DMS153 treated with DMSO at 0.1 percent for 48 hours (cell line): ENCODE measurements around the gene ZNF181.
"Not testable (repeated sequence)": the region's sequence is repeated elsewhere in the genome, so short reads cannot be mapped to it uniquely, and the experiment has no call there.

ENCODE experiments used
- DNase-seq: peaks from one replicate; lab custom pipeline; 2025; ENCODE audit not compliant: unreplicated experiment; lab: John Stamatoyannopoulos, UW

ZNF181 gene

DNA sequence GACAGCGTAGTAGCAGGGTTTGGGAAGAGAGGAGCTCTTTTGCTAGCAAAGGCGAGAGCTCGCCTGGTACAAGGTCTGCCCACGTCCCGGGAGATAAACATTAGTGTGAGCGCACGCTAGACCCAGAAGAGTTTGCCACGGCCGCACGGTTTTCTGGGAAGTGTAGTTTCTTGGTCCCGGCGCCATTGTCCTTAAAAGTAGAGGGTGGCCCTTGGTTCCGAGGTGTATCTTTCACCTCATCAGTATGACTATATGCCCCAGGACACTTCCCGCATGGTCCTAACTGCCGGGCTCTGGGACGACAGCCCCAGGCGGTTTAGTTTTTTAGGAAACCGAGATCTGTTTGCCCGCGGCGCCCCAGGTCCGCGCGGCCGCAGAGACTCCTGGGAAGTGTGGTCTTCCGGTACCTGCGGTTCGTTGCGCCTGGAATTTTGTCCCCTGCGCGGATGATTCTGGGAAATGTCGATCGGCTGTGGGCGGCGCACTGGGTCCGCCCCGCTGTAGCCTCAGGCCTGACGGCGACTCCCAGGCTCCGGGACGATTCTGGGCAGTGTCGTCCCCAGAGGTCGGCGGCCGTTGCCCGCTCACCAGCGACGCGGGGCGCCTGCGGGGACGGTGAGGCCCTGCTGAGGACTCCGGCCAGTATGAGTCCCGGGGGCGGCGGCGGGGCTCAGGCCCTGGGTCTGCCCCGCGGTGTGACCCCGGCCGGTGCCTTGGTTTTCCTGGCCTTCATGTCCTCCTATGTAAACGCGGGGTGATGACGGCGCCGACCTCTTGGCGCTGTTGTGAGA is at the start of gene ZNF181:
TSS of gene ZNF181 (plus strand) at position 498 of the 791 bp plus-strand sequence. CDS start 795 bp downstream, outside the sequence.
- DNase-seq, result peak; percentile 90

DNA sequence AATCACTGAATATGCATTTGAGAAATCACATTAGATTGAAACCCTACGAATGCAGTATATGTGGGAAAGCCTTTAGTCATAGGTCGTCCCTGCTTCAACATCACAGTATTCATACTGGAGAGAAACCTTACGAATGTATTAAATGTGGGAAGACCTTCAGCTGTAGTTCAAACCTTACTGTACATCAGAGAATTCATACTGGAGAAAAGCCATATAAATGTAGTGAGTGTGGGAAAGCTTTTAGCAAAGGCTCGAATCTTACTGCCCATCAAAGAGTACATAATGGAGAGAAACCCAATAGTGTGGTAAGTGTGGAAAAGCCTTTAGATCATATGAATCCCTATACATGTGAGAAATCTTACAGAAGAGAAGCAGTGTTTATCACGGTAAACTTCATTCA is 48.8 kb upstream of the ZNF181 start:
- not testable (repeated sequence) for DNase-seq

DNA sequence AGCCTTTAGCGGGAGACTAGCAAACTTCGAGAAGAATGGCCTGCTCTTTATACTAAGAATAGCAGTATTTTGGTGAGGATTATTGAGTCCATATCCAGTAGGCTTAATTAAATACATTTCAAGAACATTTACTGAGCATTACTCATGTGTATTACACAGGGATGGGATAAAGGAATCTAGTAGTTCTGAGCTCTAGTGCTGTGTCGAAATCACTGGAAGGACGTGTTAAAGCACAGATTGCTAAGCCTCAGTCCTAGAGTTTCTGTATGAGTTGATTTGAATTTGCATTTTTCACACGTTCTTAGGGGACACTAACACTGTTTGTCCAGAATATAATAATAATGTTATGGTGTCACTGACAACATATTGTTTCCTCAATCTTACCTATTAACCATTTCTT is 47.6 kb upstream of the ZNF181 start:
- no peak for DNase-seq

GRCh38 chr19:34687348-34687747 is 46.7 kb upstream of the ZNF181 start:
- no peak for DNase-seq

GRCh38 chr19:34688592-34688991 is 45.5 kb upstream of the ZNF181 start:
- no peak for DNase-seq

DNA sequence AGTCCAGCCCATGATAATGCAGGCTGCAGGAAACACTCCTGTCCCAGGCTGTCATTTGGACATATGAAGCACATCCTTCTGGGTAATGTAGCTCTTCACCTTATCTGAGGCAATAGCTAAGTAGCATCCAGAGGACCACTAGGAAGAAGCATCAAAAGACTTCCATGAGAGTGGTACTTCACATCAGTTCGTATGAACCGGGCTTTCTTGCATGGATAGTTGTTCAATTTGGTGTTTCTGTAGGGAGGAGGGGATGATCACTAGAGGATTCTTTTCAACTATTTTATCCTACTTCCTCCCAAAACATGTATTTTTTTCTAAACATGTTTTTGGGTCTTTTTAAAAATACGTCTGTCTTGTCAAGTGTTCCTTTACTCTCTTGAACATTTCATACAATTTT is 43.7 kb upstream of the ZNF181 start:
- no peak for DNase-seq

DNA sequence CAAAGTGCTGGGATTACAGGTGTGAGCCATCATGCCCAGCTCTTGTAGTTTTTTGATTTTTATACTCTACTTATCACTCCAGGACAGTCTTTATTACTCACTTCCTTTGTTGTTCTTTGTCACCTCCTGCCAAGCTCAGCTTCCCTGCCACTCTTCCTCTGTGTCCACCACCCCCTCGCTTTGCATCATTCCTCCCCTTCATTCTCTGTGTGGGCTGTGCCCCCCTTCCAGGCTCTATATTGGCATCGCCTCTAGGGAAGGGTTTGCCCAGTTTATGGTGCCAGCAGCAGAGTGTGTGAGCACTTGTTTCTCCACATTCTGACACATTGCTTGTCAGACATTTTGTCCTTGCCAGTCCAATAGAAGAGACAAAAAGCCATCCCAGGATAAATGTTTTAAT is 41.5 kb upstream of the ZNF181 start:
- DNase-seq, result no peak

GRCh38 chr19:34707661-34708060 is 26.4 kb upstream of the ZNF181 start:
- DNase-seq, result no peak

DNA sequence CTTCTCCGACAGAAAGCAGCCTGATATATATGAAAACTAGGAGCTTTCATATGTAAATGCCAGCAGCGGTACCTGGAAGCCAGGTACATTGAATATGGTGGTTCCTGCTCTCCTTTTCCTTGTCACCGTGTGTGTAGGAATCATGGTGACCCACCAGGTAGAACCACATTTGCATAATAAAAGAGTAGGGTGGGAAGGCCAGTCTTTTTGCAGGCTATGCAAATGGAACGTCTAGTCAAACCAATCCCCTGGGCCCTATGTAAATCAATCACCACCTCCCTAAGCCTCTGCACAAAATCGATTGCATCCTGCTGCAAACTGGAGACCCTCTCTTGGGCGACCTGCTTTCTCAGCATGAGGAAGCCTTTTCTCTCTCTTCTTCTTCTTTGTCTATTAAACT is 22.2 kb upstream of the ZNF181 start:
- no peak for DNase-seq

- peak; percentile 70 for DNase-seq
These were observed 21.4 kb upstream of the ZNF181 start for GRCh38 chr19:34712395-34713261.

- no peak for DNase-seq
These were observed 20.8 kb upstream of the ZNF181 start for GRCh38 chr19:34713262-34713637.

- DNase-seq, result no peak
These were observed 18.7 kb upstream of the ZNF181 start for GRCh38 chr19:34715357-34715756.

DNA sequence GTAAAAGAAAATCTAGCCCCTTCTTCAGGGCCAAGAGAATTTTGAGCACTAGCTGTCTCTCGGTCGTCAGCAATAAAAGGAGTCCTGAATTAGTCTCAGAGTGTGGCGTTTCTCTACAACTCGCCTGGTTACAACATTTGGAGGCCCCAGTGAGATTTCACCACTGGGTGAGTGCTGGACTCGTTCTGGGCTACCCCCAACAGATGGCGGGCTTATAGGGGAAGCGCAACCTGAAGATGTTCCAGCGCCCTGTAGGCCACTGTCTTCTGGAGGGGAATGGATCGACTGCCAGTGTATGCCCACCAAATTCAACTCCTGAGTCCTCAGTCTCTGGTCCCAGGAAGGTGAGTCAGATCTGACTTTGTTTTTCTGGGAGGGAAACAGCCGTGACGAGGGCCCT is 11.7 kb upstream of the ZNF181 start:
- DNase-seq, result no peak

GRCh38 chr19:34725400-34725799 is 8.6 kb upstream of the ZNF181 start:
- no peak for DNase-seq

DNA sequence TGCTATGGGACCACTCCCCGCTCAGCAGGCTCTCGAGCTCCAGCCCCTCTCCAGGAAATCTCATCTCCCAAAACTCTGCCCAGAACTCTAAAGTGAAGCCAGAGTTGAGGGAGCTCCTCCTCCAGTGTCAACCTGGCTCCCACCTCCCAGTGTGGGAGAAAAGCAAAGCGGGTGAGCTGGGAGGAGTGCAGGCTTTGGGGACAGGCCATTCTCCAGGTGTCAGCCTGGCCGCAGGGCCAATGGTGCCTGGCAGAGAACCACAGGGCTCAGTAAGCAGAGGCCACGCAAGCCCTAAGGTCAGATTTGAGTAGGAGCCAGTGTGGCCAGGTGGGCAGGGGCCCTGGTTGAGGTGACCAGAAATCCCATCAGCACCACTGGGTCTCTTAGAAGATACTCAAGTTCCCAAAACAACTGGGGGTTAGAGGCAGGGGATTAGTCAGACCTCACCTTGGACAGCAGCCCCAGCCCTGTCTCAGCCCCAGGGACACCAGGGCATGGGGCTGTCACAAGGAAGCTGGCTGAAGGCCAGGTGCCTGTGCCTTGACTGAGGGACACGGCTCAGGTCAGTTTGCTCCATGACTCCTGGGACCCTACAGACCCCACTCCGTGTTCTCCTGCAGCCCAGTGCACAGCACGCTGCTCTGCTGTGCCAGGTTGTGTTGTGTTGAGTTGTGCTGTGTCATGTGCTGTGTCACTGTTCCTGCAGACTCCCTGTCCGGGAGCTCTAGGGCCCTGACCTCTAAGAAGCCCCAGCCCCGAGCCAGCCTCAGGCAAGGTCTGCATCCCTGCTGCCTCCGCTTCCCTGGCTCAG is 2.8 kb upstream of the ZNF181 start:
- DNase-seq, result no peak

- DNase-seq, result no peak
These were observed 2.1 kb upstream of the ZNF181 start for GRCh38 chr19:34731964-34732363.

DNA sequence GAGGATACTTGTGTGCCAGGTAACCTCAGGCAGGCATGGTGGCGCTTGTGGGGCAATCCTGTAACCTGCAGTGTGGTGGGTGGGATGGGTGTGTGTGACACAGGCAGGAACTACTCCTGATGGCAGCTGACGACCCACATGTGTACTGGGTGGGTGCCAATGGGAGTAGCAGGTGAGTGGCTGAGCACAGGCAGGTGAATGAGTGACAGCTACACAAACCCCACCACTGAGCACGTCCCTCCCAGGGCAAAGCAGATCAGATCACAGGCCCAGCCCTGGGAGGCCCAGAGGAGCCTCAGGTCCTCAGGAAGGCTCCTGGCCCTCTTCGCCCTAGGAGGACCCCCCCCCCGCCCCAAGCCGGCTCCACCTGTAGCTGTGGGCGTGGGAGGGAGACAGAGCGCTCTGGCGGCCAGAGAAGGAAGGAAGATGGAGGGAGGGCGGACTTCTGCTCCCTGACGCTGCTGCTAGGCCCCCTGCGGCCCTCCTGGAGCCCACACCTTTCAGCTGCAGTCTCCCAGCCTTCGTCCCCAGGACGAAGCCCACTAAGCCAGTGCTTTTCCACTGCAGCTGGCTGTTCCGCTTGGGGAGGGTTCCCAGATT is 1.3 kb upstream of the ZNF181 start:
- no peak for DNase-seq

DNA sequence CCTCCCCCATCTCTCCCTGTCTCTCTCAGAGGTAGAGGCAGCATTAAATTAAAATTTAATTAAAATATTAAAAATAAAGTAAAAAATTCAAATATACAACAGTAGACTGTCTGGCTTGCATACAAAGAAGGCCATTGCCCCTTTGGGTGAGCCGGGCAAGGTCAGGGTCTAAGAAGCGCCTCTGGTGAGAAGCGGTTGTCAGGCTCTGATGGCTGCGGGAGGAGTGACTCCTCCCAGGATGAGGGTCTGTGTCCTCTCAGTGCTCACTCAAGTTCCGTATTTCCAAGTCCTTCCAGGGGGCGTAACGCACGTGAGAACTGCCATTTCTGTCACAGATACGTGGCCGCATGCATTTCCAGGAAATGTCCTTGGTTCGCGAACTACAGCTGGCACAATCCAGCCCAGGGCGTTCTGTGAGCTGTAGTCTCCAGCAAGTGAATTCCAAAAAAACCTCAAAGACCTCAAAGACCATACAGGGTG is 737 bp upstream of the ZNF181 start:
- peak; percentile 65 for DNase-seq

- DNase-seq, result peak; percentile 44
These were observed 577 bp downstream of the ZNF181 start for GRCh38 chr19:34734537-34735103.

DNA sequence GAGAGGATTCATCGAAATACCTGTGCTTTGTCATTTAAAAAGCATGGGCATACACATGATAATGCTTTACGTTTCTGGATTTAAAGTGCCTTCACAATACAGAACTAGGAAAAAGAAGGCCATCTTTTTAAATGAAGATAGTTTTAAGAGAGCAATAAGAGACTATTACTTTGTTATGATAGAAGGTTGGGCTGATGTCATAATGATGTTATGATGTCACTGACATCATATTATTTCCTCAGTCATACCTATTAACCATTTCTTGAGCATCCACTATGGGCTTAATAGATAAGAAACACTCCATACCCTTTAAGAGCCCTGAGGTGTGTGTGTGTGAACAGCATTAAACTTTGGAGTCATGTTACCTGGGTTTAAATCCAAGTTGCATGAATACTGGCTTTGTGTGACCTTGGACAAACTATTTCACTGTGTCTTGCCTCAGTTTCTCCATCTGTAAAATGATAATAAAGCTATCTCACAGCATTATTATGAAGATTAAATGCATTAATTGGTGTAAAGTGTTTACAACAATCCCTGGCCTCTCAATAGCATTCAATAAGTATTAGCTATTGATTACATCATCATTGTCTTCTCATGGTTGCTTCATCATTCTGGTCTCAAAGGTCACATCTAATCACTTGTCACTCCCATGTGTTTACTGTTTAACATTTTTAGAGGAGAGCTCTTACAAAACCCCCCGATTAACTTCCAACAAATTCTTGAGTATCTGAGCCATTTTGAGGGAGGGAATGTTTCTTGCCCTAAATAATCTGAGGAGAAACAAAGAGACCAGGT is 11.1 kb downstream of the ZNF181 start:
- no peak for DNase-seq
